CD4-positive, alpha-beta T cell (primary cell): ENCODE measurements around the gene MUC2. TPM values are rescaled to one million over a fixed set of nuclear protein-coding genes. Genes with fewer than 3 reads are reported as not detected.
A peak's percentile ranks its signal among the peaks of the same experiment; 100 is the strongest.

Experiments used
- ATAC-seq: fragments of 200-7000 bp; cut with Tn5 transposase; one replicate; pipeline ENCODE4 v1.10.0; 2022; ENCODE audit warnings: mild to moderate bottlenecking; ENCODE audit not compliant: poor library complexity
- CTCF ChIA-PET: fragments of 350-600 bp; sonication (Branson Sonifier 250); formaldehyde crosslinking; loops from one replicate; lab custom pipeline; 2021; ENCODE audit warnings: antibody characterized with exemption, inconsistent platforms; lab: Charles Lee
- POLR2A ChIA-PET: fragments of 350-600 bp; sonication (Branson Sonifier 250); formaldehyde crosslinking; loops from one replicate; lab custom pipeline; 2021; ENCODE audit warnings: antibody characterized with exemption, inconsistent platforms; lab: Charles Lee
- DNase-seq, 14 experiments: peaks; one replicate each; pipeline ENCODE4 v3.0.0-alpha.2; 2013 to 2020; ENCODE audit warnings: mixed read lengths in 2 of 14
- H3K27ac ChIP-seq, 2 donors: one replicate each; pipeline versions ENCODE4 v1.5.1 to v1.7.0; 2013; ENCODE audit warnings: low read length in 2 of 2, low read depth in 1 of 2, mild to moderate bottlenecking in 1 of 2
- H3K27me3 ChIP-seq, 2 experiments: 1 replicate in 1 of 2; 2 replicates in 1 of 2; pipeline versions ENCODE4 v1.6.1 to v1.7.0; 2013; ENCODE audit warnings: low read length in 2 of 2, control low read depth in 1 of 2, mild to moderate bottlenecking in 1 of 2, moderate library complexity in 1 of 2; ENCODE audit not compliant: insufficient read depth in 2 of 2, control insufficient read depth in 1 of 2
- H3K36me3 ChIP-seq: one replicate; pipeline ENCODE4 v1.6.1; 2013; ENCODE audit warnings: low read length, control low read depth; ENCODE audit not compliant: insufficient read depth
- H3K4me1 ChIP-seq: one replicate; pipeline ENCODE4 v1.6.1; 2013; ENCODE audit warnings: low read length, control low read depth; ENCODE audit not compliant: insufficient read depth
- H3K4me3 ChIP-seq: one replicate; pipeline ENCODE4 v1.5.1; 2013; ENCODE audit warnings: mild to moderate bottlenecking, low read length, moderate library complexity
- H3K9me3 ChIP-seq, 2 experiments: 1 replicate in 1 of 2; 2 replicates in 1 of 2; pipeline versions ENCODE4 v1.6.1 to v1.7.0; 2013; ENCODE audit warnings: low read length in 2 of 2, mild to moderate bottlenecking in 2 of 2, control low read depth in 1 of 2, moderate library complexity in 1 of 2; ENCODE audit not compliant: control insufficient read depth in 1 of 2, insufficient read depth in 1 of 2
- H3K27ac Mint-ChIP-seq: one replicate; pipeline ENCODE4 v1.8.0; 2020; ENCODE audit warnings: mixed read lengths
- H3K27me3 Mint-ChIP-seq: one replicate; pipeline ENCODE4 v1.8.0; 2021; ENCODE audit warnings: mixed read lengths
- H3K36me3 Mint-ChIP-seq: one replicate; pipeline ENCODE4 v1.8.0; 2021; ENCODE audit warnings: low read depth, mixed read lengths
- H3K4me1 Mint-ChIP-seq: one replicate; pipeline ENCODE4 v1.8.0; 2021; ENCODE audit warnings: low read depth, mixed read lengths
- H3K4me3 Mint-ChIP-seq: one replicate; pipeline ENCODE4 v1.8.0; 2020; ENCODE audit warnings: mild to moderate bottlenecking, mixed read lengths
- H3K9me3 Mint-ChIP-seq: one replicate; pipeline ENCODE4 v1.8.0; 2020; ENCODE audit warnings: mixed read lengths
- CTCF ChIP-seq: fragments of 200-600 bp; IDR thresholded peaks from one replicate; pipeline ENCODE4 v1.8.0; 2022; ENCODE audit warnings: antibody characterized with exemption, mild to moderate bottlenecking
- intact Hi-C, 2 experiments: fragments of 100-400 bp; cut with DNase I in 1 of 2; cut with micrococcal nuclease in 1 of 2; formaldehyde crosslinking; loops; one replicate each; pipeline versions ENCODE4 v1.15.1 to v1.9.0; 2023 to 2025; cut with DNase I, micrococcal nuclease
- total RNA-seq, 174 experiments: library from RNA in 2 of 174; stranded (reverse) in 2 of 174; gene quantifications; one replicate each; pipeline ENCODE4 v1.2.3 and lab custom pipeline; 2021 to 2026

MUC2 gene
- total RNA-seq, 2 experiments from 2014 or later, result not detected

GRCh38 chr11:1049431-1049891 is 25.2 kb upstream of the MUC2 start:
- Mint-ChIP-seq H3K9me3 (no peaks in the 10 kb centered on the region), H3K4me3 (no peak overlapping the region), H3K27ac (no peak overlapping the region), H3K27me3 (peaks cover 5% of the 10 kb centered on the region), H3K36me3 (no peaks in the 10 kb centered on the region), H3K4me1 (no peaks in the 10 kb centered on the region)
- ChIA-PET CTCF (no interaction called here), POLR2A (no interaction called here)
- intact Hi-C loops, result no loop called here
- no peak for TF ChIP-seq CTCF
- Histone ChIP-seq H3K9me3 (no peaks in the 10 kb centered on the region), H3K27ac (no peak overlapping the region), H3K36me3 (no peaks in the 10 kb centered on the region), H3K4me1 (peaks cover 10% of the 10 kb centered on the region), H3K27me3 (peaks cover 5 to 9% of the 10 kb centered on the region in 2 experiments), H3K4me3 (no peak overlapping the region)
- ATAC-seq, result no peak
- DNase-seq, result no peak

DNA sequence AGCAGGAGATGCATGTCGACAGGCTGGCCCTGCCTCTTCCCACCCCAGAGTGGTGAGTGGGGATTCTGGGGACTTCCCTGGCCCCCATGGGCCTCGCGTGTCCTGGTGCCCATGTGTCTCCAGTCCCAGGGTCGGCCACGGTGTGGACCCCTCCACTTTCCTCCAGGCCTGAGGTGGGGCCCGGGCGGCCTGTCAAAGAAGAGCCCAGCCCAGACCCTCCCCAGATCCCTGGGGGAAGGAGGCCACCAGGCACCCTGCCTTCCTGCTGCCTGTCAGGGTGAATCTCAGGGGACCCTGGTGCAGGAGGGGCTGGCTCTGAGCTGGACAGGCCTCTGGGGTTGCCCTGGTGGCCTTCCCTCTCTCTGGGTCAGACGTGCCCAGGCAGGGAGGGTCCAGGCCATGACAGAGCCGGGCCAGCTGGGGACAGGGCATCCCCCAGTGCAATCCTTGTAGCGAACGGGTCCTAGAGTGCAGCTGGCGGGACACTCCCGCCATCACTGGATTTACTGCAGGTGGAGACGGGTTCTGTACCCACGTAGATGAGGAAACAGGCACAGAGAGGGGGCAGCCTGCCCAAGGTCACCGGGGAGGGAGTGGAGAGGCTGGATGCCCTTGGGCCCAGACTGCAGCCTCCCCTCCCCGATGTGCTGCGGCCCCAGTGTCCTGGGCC is 24.6 kb upstream of the MUC2 start:
- CTCF ChIA-PET, result interaction anchor here (1.6 kb wide), 1 partner anchor 202 kb away, joined by 11 read pairs; no protein-coding TSS in a partner anchor

DNA sequence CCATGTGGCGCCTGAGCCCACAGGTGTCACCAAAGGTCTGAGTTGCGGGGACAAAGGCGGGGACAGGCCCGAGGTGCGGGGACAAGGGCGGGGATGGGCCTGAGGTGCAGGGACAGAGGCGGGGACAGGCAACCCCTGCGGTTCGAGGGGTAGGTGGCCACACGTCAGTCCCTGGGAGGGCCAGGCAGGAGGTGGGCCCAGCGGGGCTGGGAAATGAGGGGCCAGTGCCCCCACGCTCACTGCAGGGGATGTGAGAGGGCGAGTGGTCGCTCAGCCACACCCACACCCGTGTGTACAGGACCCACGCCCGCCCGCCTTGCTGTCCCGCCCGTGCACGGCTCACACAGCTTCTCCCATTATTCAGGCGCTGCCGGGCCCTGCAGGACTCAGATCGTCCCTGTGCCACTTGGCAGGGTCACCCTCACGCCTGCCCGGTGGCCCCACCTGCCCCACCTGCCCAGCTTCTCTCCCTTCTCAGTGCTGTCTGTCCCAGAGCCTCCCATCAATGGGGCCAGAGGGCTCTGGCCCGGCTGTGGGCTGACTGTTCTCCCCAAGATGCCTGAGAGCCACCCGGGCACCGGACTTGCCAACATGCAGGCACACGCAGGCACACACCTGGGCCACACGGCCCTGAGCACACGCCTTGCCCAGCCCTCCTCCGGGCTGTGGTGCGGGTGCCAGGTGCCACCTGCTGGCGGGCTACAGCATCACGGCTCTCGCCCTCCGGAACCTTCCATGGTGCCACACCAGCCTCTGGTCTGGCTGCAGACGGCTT is 23.9 kb upstream of the MUC2 start:
- ChIA-PET POLR2A (no interaction called here), CTCF (interaction anchor here (1.6 kb wide), 1 partner anchor 202 kb away, joined by 11 read pairs; no protein-coding TSS in a partner anchor)
- Histone ChIP-seq H3K27me3 (peaks cover 5 to 11% of the 10 kb centered on the region in 2 experiments), H3K36me3 (no peaks in the 10 kb centered on the region), H3K27ac (no peak overlapping the region), H3K9me3 (no peaks in the 10 kb centered on the region), H3K4me1 (peaks cover 10% of the 10 kb centered on the region), H3K4me3 (no peak overlapping the region)
- DNase-seq (peak; percentile 29 to 86 (median 68)), ATAC-seq (peak; percentile 91)
- Mint-ChIP-seq H3K27me3 (peaks cover 5% of the 10 kb centered on the region), H3K36me3 (no peaks in the 10 kb centered on the region), H3K9me3 (no peaks in the 10 kb centered on the region), H3K27ac (no peak overlapping the region), H3K4me1 (no peaks in the 10 kb centered on the region), H3K4me3 (no peak overlapping the region)
- intact Hi-C loops, result loop anchor here in 1 of 2 experiments (1.0 kb wide), 1 partner anchor 202 kb away; no protein-coding TSS in a partner anchor
- TF ChIP-seq CTCF, result peak; percentile 53

More for the DNA sequence above, 24.6 kb upstream of the MUC2 start:
- TF ChIP-seq CTCF, result no peak
- H3K27ac Mint-ChIP-seq, result no peak overlapping the region
- H3K9me3 Mint-ChIP-seq, result no peaks in the 10 kb centered on the region
- H3K27me3 Mint-ChIP-seq, result peaks cover 5% of the 10 kb centered on the region
- ATAC-seq, result no peak
- intact Hi-C loops, result no loop called here
- POLR2A ChIA-PET, result no interaction called here
- H3K36me3 Mint-ChIP-seq, result no peaks in the 10 kb centered on the region
- Histone ChIP-seq H3K27ac (no peak overlapping the region), H3K9me3 (no peaks in the 10 kb centered on the region), H3K4me3 (no peak overlapping the region), H3K36me3 (no peaks in the 10 kb centered on the region), H3K4me1 (peaks cover 10% of the 10 kb centered on the region), H3K27me3 (peaks cover 5 to 9% of the 10 kb centered on the region in 2 experiments)
- H3K4me3 Mint-ChIP-seq, result no peak overlapping the region
- no peaks in the 10 kb centered on the region for H3K4me1 Mint-ChIP-seq
- DNase-seq, result no peak
